Bone marrow (tissue), 2 donors: ENCODE measurements around the gene RNASET2.
"Not testable (repeated sequence)": the region's sequence is repeated elsewhere in the genome, so short reads cannot be mapped to it uniquely, and the experiment has no call there.

Source experiments
- DNase-seq, 2 donors: peaks; one replicate each; lab custom pipeline; 2025; lab: John Stamatoyannopoulos, UW

Gene RNASET2

DNA sequence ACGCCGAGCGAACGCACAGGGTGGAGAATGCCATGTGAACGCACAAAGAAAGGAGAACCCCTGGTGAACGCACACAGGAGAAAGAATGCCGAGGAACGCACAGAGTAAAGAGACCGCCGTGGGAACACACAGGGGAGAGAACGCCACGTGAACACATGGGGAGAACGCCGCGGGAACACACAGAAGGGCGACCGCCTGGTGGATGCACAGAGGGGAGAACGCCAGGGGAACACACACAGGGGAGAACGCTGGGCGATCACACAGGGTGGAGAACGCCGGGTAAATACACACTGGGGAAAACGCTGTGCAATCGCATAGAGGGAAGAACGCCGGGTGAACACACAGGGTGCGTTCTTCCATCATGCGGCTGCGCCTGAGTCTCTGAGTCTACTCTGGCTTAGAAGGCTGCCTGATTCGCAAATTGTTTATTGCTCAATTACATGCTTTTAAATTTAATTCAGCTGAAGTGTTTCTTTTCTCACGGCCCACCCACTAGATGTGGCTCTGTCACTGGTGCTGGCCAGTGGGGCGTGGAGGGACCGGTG lies 54.1 kb downstream of the RNASET2 start:
- no peak for DNase-seq

DNA sequence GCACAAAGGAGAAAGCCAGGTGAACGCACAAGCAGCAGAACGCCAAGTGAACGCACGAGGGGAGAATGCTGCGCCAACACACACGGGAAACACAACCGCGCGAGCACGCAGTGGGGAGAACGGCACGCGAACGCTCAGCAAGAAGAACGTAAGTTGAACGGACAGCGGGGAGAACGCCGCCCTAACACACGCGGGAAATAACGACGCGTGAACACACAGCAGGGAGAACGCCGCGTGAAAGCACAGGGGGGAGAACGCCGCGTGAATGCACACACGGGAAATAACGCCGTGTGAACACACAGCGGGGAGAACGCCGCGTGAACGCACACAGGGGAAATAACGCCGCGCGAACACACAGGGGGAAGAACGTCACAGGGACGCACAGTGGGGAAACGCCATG lies 54.7 kb downstream of the RNASET2 start:
- DNase-seq, result no peak

DNA sequence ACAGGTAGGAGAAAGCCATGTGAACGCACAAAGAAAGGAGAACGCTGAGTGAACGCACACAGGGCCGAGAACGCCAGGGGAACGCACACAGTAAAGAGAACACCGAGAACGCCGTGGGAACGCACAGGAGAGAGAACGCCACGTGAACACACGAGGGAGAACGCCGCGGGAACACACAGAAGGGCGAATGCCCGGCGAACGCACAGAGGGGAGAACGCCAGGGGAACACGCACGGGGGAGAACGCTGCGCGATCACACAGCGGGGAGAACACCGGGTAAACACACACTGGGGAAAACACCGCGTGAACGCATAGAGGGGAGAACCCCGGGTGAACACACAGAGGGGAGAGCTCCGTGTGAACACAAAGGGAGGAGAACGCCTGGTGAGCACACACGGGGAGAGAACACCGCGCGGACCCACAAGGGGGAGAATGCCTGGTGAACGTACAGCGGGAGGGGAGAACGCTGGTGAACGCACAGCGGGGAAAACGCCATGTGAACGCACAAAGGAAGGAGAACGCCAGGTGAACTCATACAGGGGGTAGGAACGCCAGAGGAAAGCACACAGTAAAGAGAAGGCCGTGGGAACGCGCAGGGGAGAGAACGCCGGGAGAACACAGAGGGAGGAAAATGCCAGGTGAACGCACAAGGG lies 55.3 kb downstream of the RNASET2 start:
- DNase-seq, result no peak

DNA sequence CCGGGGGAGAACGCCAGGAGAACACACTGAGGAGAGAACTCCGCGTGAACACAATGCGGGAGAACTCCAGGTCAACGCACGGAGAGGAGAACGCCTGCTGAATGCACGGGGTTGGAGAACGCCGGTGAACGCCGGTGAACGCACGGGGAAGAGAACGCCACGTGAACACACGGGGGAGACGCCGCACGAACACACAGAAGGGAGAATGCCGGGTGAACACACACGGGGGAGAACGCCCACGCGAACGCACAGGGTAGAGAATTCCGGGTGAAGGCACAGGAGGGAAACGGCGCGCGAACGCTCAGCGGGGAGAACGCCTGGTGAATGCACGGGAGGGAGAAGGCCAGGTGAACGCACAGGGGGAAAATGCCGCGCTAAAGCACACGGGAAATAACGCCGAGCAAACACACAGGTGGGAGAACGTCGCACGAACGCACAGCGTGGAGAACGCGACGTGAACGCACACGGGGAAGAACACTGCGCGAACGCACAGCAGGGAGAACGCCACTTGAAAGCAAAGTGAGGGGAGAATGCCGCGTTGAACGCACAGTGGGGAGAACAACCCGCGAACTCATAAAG lies 56.1 kb downstream of the RNASET2 start:
- no peak for DNase-seq

DNA sequence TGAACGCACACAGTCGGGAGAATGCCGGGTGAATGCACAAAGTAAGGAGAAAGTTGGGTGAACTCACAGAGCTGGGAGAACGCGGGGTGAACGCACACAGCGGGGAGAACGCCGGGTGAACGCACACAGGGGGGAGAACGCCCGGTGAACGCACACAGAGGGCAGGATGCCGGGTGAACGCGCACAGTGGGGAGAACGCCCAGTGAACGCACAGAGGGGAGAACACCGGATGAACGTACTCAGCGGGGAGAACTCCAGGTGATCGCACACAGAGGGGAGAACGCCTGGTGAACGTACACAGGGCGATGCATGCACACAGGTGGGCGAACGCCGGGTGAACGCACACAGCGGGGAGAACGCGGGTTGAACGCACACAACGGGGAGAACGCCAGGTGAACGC lies 57.4 kb downstream of the RNASET2 start:
- no peak for DNase-seq

DNA sequence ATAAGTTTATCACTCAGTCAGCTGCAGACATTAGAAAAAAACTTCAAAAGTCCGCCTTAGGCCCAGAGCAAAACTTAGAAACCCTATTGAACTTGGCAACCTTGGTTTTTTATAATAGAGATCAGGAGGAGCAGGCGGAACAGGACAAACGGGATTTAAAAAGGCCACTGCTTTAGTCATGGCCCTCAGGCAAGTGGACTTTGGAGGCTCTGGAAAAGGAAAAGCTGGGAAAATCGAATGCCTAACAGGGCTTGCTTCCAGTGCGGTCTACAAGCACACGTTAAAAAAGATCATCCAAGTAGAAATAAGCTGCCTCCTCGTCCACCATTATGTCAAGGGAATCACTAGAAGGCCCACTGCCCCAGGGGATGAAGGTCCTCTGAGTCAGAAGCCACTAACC lies 61.7 kb downstream of the RNASET2 start:
- DNase-seq, result not testable (repeated sequence)

DNA sequence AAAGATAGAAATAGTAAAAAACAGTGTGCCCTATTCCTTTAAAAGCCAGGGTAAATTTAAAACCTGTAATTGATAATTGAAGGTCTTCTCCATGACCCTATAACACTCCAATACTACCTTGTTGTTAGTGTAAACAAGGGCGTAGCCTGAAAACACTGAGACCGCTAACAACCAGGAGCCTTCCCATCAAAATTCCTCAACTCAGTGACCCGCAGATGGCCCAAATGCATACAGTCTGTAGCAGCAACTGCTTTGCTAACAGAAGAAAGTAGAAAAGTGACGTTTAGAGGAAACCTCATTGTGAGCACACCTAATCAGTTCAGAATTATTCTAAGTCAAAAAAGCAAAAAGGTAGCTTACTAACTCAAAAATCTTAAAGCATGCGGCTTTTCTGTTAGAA lies 63.9 kb downstream of the RNASET2 start:
- DNase-seq, result not testable (repeated sequence)

DNA sequence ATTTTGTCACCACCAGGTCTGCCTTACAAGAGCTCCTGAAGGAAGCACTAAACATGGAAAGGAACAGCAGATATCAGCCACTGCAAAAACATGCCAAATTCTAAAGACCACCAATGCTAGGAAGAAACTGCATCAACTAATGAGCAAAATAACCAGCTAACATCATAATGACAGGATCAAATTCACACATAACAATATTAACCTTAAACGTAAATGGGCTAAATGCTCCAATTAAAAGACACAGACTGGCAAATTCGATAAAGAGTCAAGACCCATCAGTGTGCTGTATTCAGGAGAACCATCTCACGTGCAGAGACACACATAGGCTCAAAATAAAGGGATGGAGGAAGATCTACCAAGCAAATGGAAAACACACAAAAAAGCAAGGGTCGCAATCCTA lies 69.6 kb downstream of the RNASET2 start:
- DNase-seq, result not testable (repeated sequence)

DNA sequence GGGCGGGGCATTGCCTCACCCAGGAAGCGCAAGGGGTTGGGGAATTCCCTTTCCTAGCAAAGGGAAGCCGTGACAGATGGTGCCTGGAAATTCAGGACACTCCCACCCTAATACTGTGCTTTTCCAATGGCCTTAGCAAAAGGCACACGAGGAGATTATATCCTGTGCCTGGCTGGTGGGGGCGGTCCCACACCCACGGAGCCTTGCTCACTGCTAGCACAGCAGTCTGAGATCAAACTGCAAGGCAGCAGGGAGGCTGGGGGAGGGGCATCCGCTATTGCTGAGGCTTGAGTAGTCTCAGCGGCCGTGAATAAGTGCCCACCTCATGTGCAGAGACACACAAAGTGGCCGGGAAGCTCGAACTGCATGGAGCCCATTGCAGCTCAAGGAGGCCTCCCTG lies 71.4 kb downstream of the RNASET2 start:
- DNase-seq, result not testable (repeated sequence)

DNA sequence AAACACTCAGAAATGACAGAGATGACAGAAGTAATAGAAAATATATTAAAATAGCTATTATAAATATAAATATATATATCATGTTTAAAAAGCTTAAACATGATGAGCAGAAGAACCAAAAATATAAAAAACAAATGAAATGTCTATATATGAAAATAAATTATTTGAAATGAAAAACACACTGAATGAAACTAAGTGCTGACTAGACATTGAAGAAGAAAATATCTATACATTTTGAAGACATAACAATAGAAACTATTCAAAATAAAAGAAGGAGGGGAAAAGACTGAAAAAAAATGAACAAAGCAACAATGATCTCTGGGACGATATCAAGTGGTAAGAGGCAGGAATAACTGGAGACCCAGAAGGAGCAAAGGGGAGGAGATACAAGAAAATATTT lies 76.8 kb downstream of the RNASET2 start:
- DNase-seq, result no peak
